Skeletal muscle satellite cell (primary cell): ENCODE measurements around the gene FARP1.

ENCODE experiments used
- H3K27me3 ChIP-seq: 2 replicates; pipeline ENCODE4 v1.7.0; 2013; ENCODE audit warnings: low read length; ENCODE audit not compliant: control insufficient read depth, insufficient read depth
- H3K36me3 ChIP-seq: 2 replicates; pipeline ENCODE4 v1.7.0; 2013; ENCODE audit warnings: mild to moderate bottlenecking, control low read depth, low read length; ENCODE audit not compliant: insufficient read depth
- H3K4me1 ChIP-seq: 2 replicates; pipeline ENCODE4 v1.7.0; 2013; ENCODE audit warnings: low read length; ENCODE audit not compliant: control insufficient read depth, insufficient read depth
- H3K4me2 ChIP-seq: 2 replicates; pipeline ENCODE4 v1.7.0; 2013; ENCODE audit warnings: mild to moderate bottlenecking, low read length
- H3K4me3 ChIP-seq: 2 replicates; pipeline ENCODE4 v1.7.0; 2013; ENCODE audit warnings: low read length
- H3K9ac ChIP-seq: 2 replicates; pipeline ENCODE4 v1.7.0; 2013; ENCODE audit warnings: mild to moderate bottlenecking, low read depth, low read length, moderate library complexity
- H3K9me3 ChIP-seq: replicated peaks from 2 replicates; pipeline ENCODE4 v1.7.0; 2013; ENCODE audit warnings: mild to moderate bottlenecking, control low read depth, low read length

The FARP1 gene

DNA sequence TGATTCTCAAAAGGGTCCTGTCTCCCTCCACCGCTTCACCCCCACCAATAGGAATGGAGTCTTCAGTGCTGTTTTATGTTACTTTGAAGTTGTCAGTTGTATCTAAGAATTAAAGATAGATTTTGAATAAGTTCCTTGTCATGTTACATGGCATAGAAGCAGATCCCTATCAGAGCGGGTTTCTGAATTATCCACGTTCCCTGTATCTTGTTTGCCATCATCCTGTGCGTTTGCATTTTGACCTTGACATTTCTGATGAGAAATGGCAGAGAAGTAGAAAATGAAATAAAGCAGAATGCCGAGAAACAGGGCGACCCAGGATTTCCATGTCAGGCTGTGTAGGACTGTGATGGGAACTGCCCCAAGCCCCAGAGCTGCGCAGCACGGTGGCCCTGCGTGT is 154.9 kb downstream of the FARP1 start:
- H3K4me1 ChIP-seq: peaks cover 8% of the 10 kb centered on the region
- H3K4me3 ChIP-seq: no peak overlapping the region
- H3K4me2 ChIP-seq: no peak overlapping the region
- no peaks in the 10 kb centered on the region for H3K9me3 ChIP-seq
- no peaks in the 10 kb centered on the region for H3K36me3 ChIP-seq
- no peak overlapping the region for H3K9ac ChIP-seq
- H3K27me3 ChIP-seq: no peaks in the 10 kb centered on the region

DNA sequence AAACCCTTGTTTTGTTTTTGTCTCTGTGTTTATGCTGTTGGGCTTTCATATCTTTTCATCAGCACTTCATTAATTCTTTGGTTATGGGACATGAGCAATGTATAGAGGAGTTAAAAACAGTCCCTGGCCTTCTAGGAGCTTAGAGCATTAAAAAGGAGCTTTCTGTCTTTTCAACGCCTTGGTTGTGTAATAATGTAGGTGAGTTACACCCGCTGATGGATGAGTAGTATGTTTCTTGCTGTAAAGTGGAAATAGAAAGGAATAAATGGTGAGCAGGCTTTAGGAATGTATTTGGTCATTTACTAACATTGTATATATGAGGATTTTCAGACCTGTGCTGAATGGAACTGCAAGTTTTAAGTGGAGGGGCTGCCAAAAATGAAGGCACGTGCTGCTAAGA is 155.7 kb downstream of the FARP1 start:
- no peak overlapping the region for H3K9ac ChIP-seq

DNA sequence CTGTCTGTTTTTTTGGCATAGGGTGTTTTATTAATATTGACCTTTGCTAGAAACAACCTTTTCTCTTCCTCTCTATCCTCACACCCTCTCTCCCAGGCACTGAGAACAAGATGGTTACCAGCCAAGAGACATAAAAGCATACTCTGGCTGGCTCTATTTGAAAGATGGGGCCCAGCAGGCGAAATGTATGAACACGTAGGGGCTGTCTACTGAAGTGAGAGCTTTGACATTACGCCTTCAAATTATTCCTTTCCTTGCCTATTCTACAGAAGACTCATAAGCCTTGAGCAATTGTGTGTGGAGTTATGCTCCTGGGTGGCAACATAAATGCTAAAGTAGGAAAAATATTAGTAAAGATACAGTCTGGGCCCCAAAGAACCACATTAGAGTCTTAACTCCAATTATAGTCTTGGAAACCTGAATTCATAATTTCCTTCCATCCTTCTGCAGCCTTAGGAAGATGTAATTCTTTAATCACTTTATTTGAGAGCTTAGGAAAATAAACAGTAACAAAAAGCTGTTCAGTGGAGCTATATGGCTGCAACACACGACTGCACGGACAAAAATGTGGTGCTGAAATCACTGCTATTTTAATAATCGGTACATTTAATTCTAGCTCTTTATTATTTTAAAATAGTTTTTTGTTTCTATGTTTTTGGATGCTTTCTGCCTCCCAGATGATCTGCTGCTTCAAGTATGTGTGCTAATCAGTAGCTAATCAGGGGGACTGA is 156.5 kb downstream of the FARP1 start:
- peaks cover 8% of the 10 kb centered on the region for H3K4me1 ChIP-seq
- H3K4me3 ChIP-seq: no peak overlapping the region
- no peak overlapping the region for H3K9ac ChIP-seq
- H3K4me2 ChIP-seq: no peak overlapping the region
- no peaks in the 10 kb centered on the region for H3K27me3 ChIP-seq
- H3K9me3 ChIP-seq: no peaks in the 10 kb centered on the region
- H3K36me3 ChIP-seq: no peaks in the 10 kb centered on the region

More for the DNA sequence above, 155.7 kb downstream of the FARP1 start:
- Histone ChIP-seq H3K9me3 (no peaks in the 10 kb centered on the region), H3K36me3 (no peaks in the 10 kb centered on the region), H3K4me3 (no peak overlapping the region), H3K4me1 (peaks cover 8% of the 10 kb centered on the region), H3K27me3 (no peaks in the 10 kb centered on the region), H3K4me2 (no peak overlapping the region)

GRCh38 chr13:98299966-98300350 is 157.1 kb downstream of the FARP1 start:
- H3K36me3 ChIP-seq: no peaks in the 10 kb centered on the region
- H3K4me1 ChIP-seq: peaks cover 8% of the 10 kb centered on the region
- H3K27me3 ChIP-seq: no peaks in the 10 kb centered on the region
- H3K9me3 ChIP-seq: no peaks in the 10 kb centered on the region
- H3K4me2 ChIP-seq: no peak overlapping the region
- no peak overlapping the region for H3K4me3 ChIP-seq
- H3K9ac ChIP-seq: no peak overlapping the region

GRCh38 chr13:98300956-98301641 is 158.2 kb downstream of the FARP1 start:
- H3K27me3 ChIP-seq: no peaks in the 10 kb centered on the region
- H3K4me1 ChIP-seq: peaks cover 8% of the 10 kb centered on the region
- H3K9ac ChIP-seq: no peak overlapping the region
- H3K4me3 ChIP-seq: no peak overlapping the region
- H3K4me2 ChIP-seq: no peak overlapping the region
- H3K36me3 ChIP-seq: no peaks in the 10 kb centered on the region
- H3K9me3 ChIP-seq: no peaks in the 10 kb centered on the region

DNA sequence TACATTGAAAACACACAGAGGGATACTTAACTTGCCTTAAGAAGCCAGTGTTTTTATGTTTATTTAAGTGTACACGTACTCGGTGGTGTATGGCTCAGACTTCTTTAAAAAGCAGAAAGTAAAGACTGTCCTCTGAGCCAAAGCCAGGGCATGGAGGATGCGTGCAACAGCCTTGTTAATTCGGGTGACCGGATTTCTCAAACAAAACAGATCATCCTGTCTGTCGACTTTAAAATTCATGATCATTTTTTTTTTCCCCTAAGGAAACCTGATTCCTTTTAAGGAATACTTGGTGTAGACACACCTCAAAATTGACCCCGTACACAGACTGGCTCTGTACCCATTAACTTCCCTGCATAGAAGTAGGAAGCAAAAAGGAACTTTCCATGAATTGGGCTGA is 158.8 kb downstream of the FARP1 start:
- H3K9ac ChIP-seq: no peak overlapping the region
- H3K36me3 ChIP-seq: no peaks in the 10 kb centered on the region
- no peak overlapping the region for H3K4me2 ChIP-seq
- no peaks in the 10 kb centered on the region for H3K9me3 ChIP-seq
- H3K4me3 ChIP-seq: no peak overlapping the region
- H3K4me1 ChIP-seq: peaks cover 8% of the 10 kb centered on the region
- H3K27me3 ChIP-seq: no peaks in the 10 kb centered on the region

DNA sequence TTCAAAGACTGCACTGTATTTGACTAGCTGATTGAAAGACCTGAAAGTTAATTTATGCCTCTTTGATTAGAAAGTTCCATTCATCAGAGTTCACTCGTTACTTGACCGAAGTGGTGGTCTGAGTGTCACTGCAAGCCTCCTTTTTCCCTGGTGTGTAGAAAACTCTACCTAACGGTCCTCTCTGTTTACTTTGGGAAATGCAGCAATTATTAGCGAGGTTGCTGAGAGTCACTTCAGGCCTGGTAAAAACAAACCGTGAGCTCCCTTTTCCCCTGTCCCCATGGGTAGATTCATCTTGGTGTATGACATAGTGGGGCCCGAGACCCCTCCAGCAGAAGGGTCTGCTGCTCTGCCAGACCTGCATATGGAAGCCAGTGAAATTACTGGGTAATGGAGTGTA is 161.0 kb downstream of the FARP1 start:
- Histone ChIP-seq H3K9me3 (no peaks in the 10 kb centered on the region), H3K9ac (no peak overlapping the region), H3K4me3 (no peak overlapping the region), H3K4me1 (peaks cover 8% of the 10 kb centered on the region), H3K27me3 (no peaks in the 10 kb centered on the region), H3K4me2 (no peak overlapping the region), H3K36me3 (no peaks in the 10 kb centered on the region)

- Histone ChIP-seq H3K4me3 (no peak overlapping the region), H3K27me3 (no peaks in the 10 kb centered on the region), H3K36me3 (no peaks in the 10 kb centered on the region), H3K4me1 (peaks cover 4% of the 10 kb centered on the region), H3K4me2 (no peak overlapping the region), H3K9ac (no peak overlapping the region), H3K9me3 (no peaks in the 10 kb centered on the region)
Measured at GRCh38 chr13:98305670-98306069, 162.8 kb downstream of the FARP1 start.

- no peak overlapping the region for H3K4me2 ChIP-seq
- no peak overlapping the region for H3K4me3 ChIP-seq
- no peak overlapping the region for H3K9ac ChIP-seq
- H3K9me3 ChIP-seq: no peaks in the 10 kb centered on the region
- no peaks in the 10 kb centered on the region for H3K36me3 ChIP-seq
- H3K4me1 ChIP-seq: no peaks in the 10 kb centered on the region
- no peaks in the 10 kb centered on the region for H3K27me3 ChIP-seq
Measured at GRCh38 chr13:98307463-98308085, 164.7 kb downstream of the FARP1 start.

GRCh38 chr13:98308086-98308911 is 165.4 kb downstream of the FARP1 start:
- H3K27me3 ChIP-seq: no peaks in the 10 kb centered on the region

DNA sequence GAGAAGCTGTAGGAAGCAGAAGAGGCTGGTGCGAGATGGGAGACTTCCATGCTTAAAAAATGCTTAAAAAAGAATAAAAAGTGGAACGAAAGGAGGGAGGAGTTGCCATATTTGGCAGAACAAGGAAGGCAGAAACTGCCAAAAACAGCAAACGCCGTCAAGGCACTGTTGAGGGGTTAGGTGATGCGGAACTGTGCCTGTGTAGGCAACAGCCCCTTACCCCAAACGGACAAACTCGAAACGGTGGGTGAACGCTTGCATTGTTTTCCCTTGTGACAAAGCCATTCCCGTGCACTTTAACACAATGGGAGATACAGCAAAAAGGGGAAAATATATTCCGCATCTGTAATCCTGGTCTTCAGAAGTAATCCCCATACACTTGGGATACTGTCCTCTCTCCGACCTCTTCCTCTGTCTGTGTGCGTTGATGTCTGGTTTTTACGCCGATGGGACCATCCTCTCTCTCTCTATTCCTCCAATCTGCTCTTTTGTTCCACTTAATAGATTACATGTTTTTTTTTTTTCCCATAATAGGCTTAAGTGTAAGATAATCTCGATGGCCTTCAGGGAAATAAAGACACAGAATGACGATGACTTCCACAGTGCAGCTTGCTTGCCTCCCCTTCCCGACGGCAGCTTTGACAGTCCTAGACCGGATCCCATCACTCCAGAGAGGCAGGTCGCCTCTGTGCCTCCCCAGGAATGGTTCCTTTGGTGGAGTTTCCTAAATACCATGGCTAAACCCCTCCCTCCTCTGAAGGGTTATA is 166.9 kb downstream of the FARP1 start:
- Histone ChIP-seq H3K9me3 (no peaks in the 10 kb centered on the region), H3K9ac (no peak overlapping the region), H3K27me3 (no peaks in the 10 kb centered on the region), H3K4me1 (no peaks in the 10 kb centered on the region), H3K4me3 (no peak overlapping the region), H3K36me3 (no peaks in the 10 kb centered on the region), H3K4me2 (no peak overlapping the region)

More at GRCh38 chr13:98308086-98308911, 165.4 kb downstream of the FARP1 start:
- Histone ChIP-seq H3K4me3 (no peak overlapping the region), H3K9me3 (no peaks in the 10 kb centered on the region), H3K4me2 (no peak overlapping the region), H3K9ac (no peak overlapping the region), H3K4me1 (no peaks in the 10 kb centered on the region), H3K36me3 (no peaks in the 10 kb centered on the region)
